Embryonic facial prominence (tissue), 1 donor: ENCODE results near the gene SLC2A10.
"Not testable (repeated sequence)": the region's sequence is repeated elsewhere in the genome, so short reads cannot be mapped to it uniquely, and the experiment has no call there.

Experiments used
- DNase-seq: peaks from one replicate; pipeline ENCODE4 v3.0.0-alpha.2; 2016; ENCODE audit errors: extremely low spot score

SLC2A10 gene

DNA sequence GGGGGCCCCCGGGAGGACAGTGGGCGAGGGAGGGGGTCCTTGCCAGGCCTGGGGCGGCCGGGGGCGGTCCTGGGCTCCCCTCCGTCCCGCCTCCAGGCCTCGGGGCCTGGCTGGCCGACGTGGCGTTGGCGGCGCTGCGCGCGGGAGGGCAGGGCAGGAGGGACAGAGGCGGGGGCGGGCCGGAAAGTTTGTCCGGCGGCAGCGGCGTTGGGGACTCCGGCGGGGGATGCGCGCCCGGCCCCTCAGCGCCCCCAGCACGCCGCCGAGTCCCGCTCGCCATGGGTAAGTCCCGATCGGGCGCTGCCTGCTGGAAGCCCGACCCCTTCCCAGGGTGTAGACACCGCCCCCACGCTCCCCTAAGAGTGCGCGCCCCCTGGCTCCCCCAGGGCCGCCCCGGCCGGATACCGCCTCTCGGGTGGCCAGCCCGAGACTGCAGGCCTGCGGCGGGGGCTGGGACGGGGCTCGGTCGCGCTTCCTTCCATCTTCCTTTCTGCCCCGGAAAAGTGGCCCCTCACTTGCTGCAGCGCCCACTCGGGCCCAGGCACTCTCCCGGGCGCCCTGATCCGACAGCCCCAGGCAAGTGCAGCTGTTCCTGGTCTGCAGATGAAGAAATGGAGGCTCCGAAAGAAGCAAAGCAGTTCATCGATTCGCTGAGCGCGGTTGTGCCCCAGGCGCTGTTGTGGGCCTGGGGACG is at the start of gene SLC2A10:
Gene SLC2A10 (plus strand): TSS at position 191 of the 694 bp plus-strand sequence. CDS start 88 bp downstream, at position 279.
- DNase-seq: no peak

DNA sequence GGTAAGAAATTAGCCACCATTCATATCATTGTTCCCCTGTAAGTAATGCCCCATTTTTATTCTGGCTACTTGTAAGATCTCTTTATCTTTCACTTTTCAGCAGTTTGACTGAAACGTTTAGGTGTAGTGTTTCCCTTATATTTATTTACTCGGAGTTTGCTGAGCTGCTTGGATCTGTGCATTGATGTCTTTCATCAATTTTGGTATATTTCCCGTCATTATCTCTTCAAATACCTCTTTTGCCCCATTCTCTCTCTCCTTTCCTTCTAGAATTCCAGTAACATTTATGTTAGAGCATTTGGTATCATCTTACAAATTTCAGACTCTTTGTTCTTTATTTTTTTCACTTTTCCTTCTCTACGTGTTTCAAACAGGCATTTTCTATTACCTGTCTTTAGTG is 49.0 kb upstream of the SLC2A10 start:
- DNase-seq: no peak

DNA sequence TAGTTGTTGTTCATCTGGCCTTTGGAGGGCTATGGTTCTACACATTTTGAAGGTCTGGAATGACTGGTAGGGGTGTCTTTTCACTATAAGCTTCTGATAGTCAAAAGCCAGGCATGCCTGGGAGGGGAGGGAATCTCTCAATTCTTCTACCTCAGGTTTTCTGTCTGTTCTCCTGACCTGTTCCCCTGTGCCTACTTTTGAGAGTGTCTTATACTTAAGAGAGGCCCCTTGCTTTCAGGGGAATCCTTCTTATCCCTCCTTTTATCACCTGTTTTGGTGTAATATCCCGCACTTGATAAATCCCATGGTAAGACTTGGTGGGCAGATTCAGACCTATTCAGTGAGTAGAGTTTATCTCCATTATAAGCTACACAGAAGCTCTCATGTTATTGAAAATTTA is 47.8 kb upstream of the SLC2A10 start:
- DNase-seq: no peak

DNA sequence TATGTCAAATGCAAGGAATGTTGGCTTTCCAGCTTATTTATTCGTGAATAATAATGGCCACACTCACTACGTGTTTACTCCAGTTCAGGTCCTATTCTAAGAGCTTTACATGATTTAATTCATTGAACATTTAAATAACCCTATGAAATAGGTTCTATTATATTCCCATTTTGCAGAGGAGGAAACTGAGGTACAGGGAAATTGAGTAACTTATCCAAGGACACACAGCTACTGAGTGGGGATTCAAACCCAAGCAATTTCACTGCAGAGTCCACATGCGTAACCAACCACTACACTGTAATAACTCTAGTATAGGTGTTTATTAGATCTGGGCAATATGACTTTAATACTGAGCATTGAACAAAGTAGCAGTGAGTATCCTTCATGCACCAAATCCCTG is 45.9 kb upstream of the SLC2A10 start:
- no peak for DNase-seq

DNA sequence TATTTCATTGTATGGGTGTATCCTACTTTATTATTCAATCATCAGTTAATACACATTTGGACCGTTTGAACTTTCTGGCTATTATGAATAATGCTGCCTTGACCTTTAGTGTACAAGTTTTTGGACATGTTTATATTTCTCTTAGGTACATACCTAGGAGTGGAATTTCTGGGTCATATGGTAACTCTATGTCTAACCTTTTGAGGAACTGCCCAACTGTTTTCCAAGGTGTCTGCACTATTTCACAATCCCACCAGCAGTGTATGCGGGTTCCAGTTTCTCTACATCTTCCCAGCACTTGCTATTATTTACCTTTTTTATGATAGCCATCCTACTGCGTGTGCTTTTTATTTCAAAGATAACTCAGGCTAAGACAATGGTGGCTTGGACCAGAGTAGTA is 43.8 kb upstream of the SLC2A10 start:
- no peak for DNase-seq

DNA sequence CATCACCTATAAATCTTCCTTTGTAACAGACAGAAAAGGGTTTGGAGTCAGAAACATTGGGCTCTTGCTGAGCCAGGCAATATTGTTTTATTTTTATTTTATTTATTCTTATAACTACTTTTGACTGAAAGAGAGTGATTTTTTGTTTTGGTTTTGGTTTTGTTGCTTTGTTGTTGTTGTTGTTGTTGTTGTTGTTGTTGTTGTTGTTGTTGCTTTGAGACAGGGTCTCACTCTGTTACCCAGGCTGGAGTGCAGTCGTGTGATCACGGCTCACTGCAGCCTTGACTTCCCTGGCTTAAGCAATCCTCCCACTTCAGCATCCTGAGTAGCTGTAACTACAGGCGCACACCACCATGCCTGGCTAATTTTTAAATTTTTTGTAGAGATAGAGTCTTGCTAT is 43.1 kb upstream of the SLC2A10 start:
- no peak for DNase-seq

DNA sequence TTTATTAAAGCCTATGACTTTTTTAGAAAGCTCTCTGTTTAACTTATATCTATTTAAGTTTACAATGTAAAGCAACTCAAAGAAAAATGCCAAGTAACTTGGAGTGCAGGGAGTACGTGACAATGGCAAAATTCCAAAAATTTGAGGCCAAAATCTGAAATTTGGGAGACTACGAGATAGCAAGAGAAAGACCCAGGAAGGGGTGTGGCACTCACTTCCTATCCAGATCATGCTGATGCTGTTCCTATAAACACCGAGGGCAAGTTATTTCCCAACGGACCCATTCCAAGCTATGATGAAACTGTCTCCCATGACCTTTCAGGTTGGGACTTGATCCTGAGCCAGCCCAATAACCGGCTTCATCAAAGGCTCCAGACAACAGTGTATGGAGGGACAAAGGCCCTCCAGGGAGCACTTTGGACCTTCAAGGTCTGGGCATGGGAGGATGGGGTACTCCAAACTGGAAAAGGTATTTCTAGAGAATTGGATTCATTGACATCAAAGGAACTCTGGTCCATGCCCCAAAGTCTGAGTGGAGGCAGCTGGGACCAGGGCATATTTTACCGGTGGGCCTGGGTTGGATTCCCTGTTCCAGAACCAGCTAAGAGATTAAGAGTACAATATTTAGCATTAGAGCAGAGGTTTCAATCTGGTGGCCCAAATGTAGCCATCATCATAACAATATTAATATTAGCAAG is 42.5 kb upstream of the SLC2A10 start:
- no peak for DNase-seq

DNA sequence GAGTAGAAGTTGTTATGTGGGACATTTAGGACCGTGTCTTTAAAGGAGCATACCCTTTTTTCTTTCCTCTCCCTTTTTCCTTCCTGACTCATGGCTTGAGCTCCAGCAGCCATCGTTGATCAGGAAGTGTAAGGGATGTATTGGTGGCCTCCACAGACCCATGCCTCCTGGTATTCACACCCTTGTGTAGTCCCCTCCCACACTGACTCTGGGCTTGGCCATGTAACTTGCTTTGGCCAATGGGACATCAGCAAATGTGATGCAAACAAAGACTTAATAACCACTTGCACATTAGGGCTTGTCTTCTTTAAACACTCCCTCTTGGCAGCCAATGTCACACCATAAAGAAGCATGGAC is 39.2 kb upstream of the SLC2A10 start:
- DNase-seq: no peak

DNA sequence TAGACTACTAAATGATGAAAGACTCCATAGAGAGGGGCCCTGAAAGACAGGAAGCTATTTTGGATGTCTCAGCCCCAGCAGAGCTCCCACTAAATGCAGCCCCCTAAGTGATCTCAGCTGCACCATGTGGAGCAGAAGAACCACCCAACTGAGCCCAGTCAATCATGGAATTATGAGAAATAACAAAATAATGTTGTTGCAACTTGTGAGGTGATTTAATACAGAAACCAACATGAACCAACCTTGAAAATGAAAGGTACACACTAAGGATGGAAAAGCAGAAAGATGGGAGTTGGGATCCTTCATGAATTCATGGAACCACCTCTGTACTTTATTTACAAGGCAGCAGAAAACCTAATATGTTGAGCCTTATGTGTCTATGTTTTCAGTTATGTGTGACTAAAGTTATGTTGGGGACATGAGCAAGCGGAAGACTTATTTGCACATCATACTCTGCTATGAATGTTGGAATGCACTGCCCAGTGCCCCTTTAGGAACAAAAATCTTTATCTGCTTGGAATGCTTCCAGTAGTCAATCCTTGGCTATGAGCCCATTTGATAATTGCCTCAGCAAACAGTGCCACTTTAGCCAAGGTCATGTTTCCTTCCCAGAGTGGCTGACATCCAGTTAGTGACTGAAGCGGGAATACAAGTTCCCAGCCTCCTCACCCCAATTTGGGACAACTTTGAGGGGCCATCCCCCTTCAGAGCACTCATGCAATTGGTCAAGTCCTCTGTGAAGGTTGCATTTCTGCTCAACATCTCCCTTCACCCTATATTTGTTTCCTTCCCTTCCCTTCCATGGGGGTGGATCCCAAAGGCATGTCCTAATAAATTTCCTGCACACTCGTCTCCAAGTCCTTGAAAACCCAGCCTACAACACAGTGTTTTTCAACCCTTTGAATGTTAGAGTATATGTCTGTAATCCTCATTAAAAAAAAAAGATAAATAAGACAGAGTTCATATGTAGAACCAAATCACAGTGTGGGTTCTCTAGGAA is 38.6 kb upstream of the SLC2A10 start:
- no peak for DNase-seq

DNA sequence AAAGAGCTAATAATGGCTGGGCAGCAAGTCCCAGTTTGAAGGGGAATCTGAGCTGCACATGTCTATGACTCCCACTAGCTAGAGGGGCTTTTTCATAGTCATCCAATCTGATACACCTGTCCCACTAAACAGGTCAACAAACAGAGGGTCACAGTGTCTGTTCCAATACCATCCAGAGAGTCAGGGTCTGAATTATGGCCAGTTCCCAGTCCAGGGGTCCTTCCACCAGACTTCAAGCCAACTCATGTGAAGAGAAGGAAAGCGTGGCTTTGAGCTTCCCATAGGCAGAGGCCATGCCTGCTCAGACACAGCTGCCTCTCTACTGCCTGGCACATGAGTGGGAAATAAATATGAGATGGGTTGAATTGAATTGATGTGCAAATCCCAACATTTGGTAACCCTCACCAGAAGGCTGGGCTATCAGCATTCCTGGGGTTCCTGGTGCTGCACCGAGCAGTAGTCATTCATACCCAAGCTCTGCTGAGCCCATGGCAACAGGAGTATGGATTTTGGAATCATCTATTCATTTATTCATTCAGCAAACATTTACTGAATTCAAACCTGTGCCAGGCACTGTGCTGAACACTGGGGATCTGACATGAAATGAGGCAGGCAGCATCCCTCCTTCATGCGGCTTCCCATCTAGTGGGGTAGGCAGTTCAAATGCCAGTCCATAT is 37.4 kb upstream of the SLC2A10 start:
- DNase-seq: no peak

DNA sequence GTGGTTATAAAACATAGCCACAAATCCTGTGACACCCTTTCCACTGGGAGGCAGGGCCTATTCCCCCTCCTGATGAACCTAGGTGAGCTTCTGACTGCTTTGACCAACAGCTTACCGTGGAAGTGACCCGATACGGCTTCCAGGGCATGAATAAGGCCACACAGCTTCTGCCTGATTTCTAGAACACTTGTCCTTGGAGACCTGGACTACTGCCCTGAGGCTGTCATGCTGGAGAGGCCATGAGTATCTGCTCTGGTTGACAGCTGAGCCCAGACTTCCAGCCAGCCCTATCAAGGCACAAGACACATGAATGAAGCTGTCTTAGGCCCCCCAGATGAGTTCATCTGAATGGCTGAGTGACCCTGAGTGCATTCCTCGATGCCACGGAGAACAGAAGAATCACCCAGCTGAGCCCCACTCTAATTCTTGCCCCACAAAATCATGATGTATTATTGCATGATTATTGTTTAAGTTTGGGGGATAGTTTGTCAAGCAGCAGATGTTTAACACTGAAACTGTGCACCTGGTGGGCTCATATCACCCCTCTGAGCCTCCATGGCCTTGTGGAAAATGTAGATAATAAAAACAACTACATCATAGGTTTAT is 36.8 kb upstream of the SLC2A10 start:
- no peak for DNase-seq

DNA sequence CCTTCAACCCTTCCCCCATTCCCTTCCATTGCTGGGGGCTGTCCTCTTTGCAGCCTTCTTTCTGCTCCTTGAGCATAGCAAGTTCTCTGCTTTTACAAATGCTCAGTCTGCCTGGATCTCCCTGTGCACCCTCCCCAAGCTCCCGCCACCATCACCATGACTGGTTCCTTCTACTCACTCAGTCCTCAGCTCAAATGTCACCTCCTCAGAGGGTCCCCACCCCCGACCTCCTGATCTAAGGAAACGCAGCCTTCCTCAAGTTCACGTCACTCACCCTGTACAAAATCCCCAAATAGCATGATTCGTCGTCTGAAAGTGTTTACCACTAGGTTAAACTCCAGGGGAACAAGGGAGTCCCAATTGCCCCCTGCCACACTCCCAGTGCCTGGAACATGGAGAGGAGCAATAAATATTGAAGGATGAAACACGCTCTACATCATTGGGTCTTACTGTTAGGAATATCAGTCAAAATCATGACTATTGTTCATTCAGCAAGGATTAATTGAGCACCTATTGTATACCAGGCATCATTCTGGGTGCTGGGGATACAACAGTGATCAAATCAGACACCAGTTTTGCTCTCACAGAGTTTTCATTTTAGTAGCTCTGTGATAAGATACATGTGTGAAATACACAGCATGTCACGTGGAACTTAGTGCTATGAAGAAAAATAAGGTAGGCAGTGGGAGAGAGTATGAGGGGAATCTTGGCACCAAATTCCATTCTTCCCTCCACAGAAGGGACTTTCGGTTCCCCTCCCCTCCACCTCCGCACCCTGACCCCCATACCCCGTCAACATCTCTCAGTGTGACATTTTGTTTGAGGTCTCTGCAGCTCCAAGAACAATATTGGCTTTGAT is 35.8 kb upstream of the SLC2A10 start:
- DNase-seq: no peak

DNA sequence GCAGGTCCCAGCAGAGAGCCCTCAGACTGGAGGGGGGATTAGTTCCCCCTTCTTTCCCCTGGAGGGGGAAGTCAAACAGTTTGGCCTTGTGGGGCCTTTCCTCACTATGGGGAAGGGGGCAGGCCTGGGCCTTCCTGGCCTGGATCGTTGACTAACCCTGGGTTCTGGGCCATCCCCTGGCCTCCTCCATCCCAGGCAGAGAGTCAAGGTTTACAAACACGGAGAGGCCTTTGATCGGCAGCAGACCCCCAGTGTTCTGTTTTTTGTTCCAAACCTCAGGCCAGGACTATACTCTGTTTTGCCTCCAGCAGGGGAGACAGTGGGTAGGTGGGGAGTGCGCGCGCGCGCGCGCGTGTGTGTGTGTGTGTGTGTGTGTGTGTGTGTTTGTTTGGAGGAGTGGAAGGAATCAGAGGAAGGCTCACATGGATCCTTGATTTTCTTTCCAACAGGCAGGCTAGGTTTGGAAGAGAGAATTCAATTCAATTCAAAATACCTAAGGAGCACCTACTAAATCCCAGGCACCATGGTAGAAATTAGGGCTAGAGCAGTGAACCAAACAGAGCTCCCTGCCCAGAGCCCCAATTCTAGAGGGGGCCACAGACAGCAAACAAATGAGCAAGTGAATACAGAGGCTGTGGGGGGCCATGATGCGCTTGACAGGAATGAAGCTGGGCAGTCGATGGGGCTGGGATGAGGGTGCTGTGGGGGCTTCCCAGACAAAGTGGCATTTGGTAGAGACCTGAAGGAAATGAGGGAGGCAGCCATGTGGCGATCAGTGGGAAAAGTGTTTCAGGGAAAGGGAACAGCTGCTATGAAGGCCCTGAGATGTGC is 35.0 kb upstream of the SLC2A10 start:
- no peak for DNase-seq

DNA sequence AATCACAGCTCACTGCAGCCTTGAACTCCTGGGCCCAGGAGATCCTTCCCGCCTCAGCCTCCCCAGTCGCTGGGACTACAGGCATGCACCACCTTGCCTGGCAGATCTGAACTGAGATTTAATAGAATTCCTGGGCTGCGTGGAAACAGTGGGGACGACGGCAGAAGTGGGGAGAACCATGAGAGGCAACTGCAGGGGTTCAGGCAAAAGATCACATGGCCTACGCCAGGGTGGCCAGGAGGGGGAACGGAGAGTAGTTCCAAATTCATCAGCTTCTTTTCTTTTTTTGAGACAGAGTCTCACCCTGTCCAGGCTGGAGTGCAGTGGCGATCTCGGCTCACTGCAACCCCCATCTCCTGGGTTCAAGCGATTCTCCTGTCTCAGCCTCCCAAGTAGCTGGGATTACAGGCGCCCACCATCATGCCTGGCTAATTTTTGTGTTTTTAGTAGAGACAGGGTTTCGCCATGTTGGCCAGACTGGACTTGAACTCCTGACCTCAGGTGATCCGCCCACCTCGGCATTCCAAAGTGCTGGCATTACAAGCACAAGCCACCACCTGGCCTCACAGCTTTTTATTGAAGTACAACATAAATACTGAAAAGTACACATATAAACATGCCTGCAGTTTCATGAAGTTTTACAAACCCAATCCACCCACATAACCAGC is 32.7 kb upstream of the SLC2A10 start:
- not testable (repeated sequence) for DNase-seq

DNA sequence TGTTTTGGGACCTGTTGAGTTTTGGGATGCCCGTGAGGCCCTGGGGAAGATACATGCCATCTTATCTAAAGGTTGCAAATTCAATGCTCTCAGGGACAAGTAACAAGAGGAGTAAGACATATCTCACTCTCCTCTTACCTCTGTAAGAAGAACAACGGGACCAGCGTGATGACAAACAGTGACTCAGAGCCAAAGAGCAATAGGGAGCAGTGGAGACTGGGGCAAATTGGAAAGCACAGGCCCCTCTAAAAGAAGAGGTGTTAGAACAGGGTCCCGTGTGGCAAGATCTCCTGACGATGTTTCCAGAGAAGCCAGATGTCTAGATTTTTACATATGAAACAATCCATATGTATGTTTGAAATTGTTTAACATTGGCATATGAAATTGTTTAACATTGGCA is 31.8 kb upstream of the SLC2A10 start:
- no peak for DNase-seq

DNA sequence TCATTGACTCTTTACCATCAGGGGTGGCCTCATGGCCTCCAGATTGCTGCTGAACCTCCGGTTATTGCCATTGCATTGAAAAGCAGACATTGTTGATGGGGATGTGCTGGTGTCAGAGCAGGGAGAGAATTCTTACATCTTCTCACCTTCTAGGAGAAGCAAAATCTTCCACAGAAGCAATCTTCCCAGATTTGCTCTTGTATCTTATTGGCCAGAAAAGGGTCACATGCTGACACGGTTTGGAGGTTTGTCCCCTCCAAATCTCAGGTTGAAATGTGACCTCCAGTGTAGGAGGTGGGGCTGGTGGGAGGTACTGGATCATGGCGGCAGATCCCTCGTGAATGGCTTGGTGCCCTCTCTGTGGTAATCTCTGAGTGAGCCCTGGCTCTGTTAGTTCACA is 30.9 kb upstream of the SLC2A10 start:
- no peak for DNase-seq

DNA sequence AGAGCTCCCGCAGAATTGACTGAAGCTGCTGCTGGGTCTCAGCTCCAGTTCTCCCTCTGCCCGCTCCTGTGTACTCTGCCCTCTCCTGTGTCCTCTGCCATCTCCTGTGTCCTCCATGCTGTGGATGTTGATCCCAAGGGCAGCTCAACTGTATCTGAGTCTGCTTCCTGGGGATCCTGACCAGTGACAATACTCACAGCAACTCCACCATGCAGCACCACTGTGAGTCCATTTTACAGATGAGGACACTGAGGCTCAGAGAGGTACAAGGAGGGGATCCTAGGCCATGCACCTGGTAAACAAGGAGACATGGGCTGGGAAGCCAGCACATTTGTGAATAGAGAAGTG is 28.8 kb upstream of the SLC2A10 start:
- no peak for DNase-seq

DNA sequence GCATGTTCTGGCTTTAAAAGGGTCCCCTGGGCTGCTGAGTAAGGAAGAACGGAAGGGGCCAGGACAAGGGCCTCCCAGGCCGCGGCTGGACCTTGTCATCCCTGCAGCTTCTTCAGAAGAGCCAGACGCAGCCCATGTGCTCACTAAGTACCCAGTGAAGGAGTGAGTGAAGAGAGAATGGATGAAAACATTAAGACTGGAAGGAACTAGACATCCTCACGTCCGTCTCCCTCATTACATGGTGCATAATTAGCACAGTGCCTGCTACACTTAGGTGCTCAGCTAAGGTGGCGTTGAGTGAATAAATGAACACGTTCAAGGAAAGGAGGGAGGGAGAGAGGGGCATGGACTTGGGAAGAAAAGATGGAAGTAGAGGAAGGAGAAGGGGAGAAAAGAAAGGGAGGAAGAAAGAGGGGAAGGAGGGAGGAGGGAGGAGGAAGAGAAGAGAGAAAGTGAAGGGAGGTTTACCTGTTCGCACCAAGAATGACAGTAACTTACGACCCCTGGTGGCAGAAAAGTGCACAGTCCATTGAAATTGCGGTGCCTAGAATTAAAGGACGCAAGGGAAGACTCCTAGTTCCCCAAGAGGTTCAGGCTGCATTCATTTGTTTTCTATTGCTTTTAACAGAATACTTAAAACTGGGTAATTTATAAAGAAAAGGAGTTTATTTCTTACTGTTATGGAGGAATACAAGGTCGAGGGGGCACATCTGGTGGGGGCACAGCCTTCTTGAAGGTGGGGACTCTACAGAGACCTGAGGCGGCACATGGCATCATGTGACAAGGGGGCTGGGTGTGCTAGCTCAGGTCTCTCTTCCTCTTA is 28.2 kb upstream of the SLC2A10 start:
- no peak for DNase-seq
